ENCODE data around the gene DGCR2. TPM values are rescaled to one million over a fixed set of nuclear protein-coding genes. Genes with fewer than 3 reads are reported as not detected.

DGCR2 gene
- total and polyA plus RNA-seq, 2 of the 4 experiments (the other 2 are of a cell fraction), result 17.2 to 35.4 TPM

GRCh38 chr22:19125011-19125410 is 2.8 kb upstream of the DGCR2 start:
- Histone ChIP-seq H2BK5ac (ENCODE audit: low read depth, low read length, poor library complexity, severe bottlenecking) (no peak overlapping the region), H3K9ac (ENCODE audit: low read depth, low read length) (no peak overlapping the region), H3K14ac (replicated peaks; ENCODE audit: low read depth, low read length) (no peak overlapping the region), H3K36me3 (ENCODE audit: control insufficient read depth, insufficient read depth, low read length) (no peaks in the 10 kb centered on the region), H3K9me3 (ENCODE audit: control insufficient read depth, insufficient read depth, low read length) (no peaks in the 10 kb centered on the region), H3K23ac (ENCODE audit: low read depth, low read length) (no peak overlapping the region), H3K4me3 (ENCODE audit: insufficient read depth, low read depth, low read length) (no peak overlapping the region), H4K5ac (ENCODE audit: low read depth, low read length) (no peak overlapping the region), H3K79me1 (ENCODE audit: low read depth in 1 of 2, low read length in 2 of 2) (peaks cover 3 to 17% of the 10 kb centered on the region in 2 experiments; a peak in 3 of 4 replicates), H3K18ac (ENCODE audit: low read depth, low read length) (no peak overlapping the region), H3K4me1 (ENCODE audit: control insufficient read depth, insufficient read depth, low read length) (peaks cover 12% of the 10 kb centered on the region), H2BK15ac (ENCODE audit: low read depth, low read length) (no peak overlapping the region), H2AK5ac (ENCODE audit: low read depth, low read length) (no peak overlapping the region), H3K56ac (ENCODE audit: extremely low read depth, insufficient read depth, low read length) (no peak overlapping the region), H4K91ac (ENCODE audit: insufficient read depth, low read depth, low read length) (no peak overlapping the region), H2AK9ac (replicated peaks; ENCODE audit: low read depth, low read length, poor library complexity) (no peak overlapping the region), H4K8ac (ENCODE audit: low read depth in 2 of 2, low read length in 2 of 2) (no peak overlapping the region), H2BK120ac (ENCODE audit: low read depth, low read length) (no peak overlapping the region), H3K27ac (ENCODE audit: insufficient read depth, low read length) (no peak overlapping the region), H3K9me1 (ENCODE audit: insufficient read depth, low read length) (peaks cover 12% of the 10 kb centered on the region), H3K27me3 (ENCODE audit: control insufficient read depth, insufficient read depth, low read length) (no peaks in the 10 kb centered on the region), H3K4ac (ENCODE audit: low read depth, low read length) (no peak overlapping the region), H2BK20ac (ENCODE audit: low read depth, low read length) (no peak overlapping the region), H2AFZ (replicated peaks; ENCODE audit: low read length, poor library complexity) (no peak overlapping the region), H4K20me1 (ENCODE audit: insufficient read depth, low read length) (peaks cover 18% of the 10 kb centered on the region), H3K4me2 (ENCODE audit: low read depth, low read length) (no peak overlapping the region)
- POLR2A ChIA-PET (ENCODE audit: unreplicated experiment), result no interaction called here
- dilution Hi-C loops (cut with HindIII; ENCODE audit: low sequenced_read_pairs, unreplicated experiment) (no loop called here), intact Hi-C loops (cut with micrococcal nuclease) (no loop called here), in situ Hi-C loops (cut with MboI; ENCODE audit: low sequenced_read_pairs) (no loop called here)
- TF ChIP-seq BHLHE40 (IDR thresholded peaks at IDR 0.05; ENCODE audit: low read depth, low read length), result no peak
- TF ChIP-seq RAD21 (IDR thresholded peaks at IDR 0.05; ENCODE audit: low read length), result no peak
- no peak for DNase-seq
- ATAC-seq (ENCODE audit: low read depth), result no peak
- CTCF ChIA-PET, result no interaction called here
- no TSS peak for BruUV-seq (replicated peaks)
- 94% methylated on average over 3 of the region's 11 CpGs; no CpG with 5 or more reads in 1 of the 2 experiments for WGBS, 2 experiments (ENCODE audit: extremely low coverage in 2 of 2, insufficient read length in 1 of 2)

All from IMR-90 (cell line).